Measurements from ENCODE around the gene SULT6B1. TPM values are rescaled to one million over a fixed set of nuclear protein-coding genes. Genes with fewer than 3 reads are reported as not detected.

Gene SULT6B1
- total RNA-seq, 1 experiment from 2014 or later: not detected

DNA sequence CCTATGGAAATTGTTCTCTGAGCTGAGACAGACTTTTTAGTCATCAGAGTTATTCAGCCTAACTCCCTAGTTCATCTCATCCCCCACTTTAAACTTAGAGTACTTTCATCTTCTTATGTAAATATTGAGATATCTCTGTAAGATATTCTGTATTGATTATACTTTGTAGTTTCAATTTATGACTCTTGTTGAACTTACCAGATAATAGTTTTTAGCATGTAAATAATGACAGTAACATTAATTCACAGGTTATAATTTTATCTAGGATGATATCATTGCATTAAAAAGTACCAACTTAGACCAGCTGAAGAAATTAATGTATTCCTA is 16.9 kb downstream of the SULT6B1 start:
- Mint-ChIP-seq H3K27ac (no peak overlapping the region), H3K36me3 (ENCODE audit: insufficient read depth in 1 of 3, low read depth in 3 of 3) (peaks cover 0 to 2% (median 0%) of the 10 kb centered on the region in 3 experiments; a peak in 2 of 7 replicates), H3K27me3 (ENCODE audit: low read depth) (no peaks in the 10 kb centered on the region), H3K9me3 (peaks cover under 1 to 1% of the 10 kb centered on the region in 2 experiments; a peak in 4 of 5 replicates), H3K4me3 (no peak overlapping the region), H3K4me1 (peaks cover 4 to 8% of the 10 kb centered on the region in 2 experiments; a peak in 3 of 4 replicates)
- no peak overlapping the region for H4K8ac ChIP-seq (replicated peaks; ENCODE audit: insufficient read length, low read depth, low read length)
- no peak overlapping the region for H2BK5ac ChIP-seq (ENCODE audit: insufficient read length, low read length)
- no peaks in the 10 kb centered on the region for H3K23me2 ChIP-seq (ENCODE audit: insufficient read length, low read depth, low read length, poor library complexity, severe bottlenecking)
- H3K23ac ChIP-seq (ENCODE audit: insufficient read length, low read depth, low read length): no peak overlapping the region
- H2BK20ac ChIP-seq (ENCODE audit: low read depth, low read length, poor library complexity, severe bottlenecking): no peak overlapping the region
- H3K9me3 ChIP-seq (ENCODE audit: control insufficient read depth, low read depth, low read length): no peaks in the 10 kb centered on the region
- no peak overlapping the region for H4K5ac ChIP-seq (ENCODE audit: insufficient read length, low read depth, low read length)
- TF ChIP-seq, protein P1, sequence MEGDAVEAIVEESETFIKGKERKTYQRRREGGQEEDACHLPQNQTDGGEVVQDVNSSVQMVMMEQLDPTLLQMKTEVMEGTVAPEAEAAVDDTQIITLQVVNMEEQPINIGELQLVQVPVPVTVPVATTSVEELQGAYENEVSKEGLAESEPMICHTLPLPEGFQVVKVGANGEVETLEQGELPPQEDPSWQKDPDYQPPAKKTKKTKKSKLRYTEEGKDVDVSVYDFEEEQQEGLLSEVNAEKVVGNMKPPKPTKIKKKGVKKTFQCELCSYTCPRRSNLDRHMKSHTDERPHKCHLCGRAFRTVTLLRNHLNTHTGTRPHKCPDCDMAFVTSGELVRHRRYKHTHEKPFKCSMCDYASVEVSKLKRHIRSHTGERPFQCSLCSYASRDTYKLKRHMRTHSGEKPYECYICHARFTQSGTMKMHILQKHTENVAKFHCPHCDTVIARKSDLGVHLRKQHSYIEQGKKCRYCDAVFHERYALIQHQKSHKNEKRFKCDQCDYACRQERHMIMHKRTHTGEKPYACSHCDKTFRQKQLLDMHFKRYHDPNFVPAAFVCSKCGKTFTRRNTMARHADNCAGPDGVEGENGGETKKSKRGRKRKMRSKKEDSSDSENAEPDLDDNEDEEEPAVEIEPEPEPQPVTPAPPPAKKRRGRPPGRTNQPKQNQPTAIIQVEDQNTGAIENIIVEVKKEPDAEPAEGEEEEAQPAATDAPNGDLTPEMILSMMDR (conservative IDR thresholded peaks at IDR 0.05): no peak
- H3K4me1 ChIP-seq (ENCODE audit: insufficient read depth, low read length): no peaks in the 10 kb centered on the region
- H3K27ac ChIP-seq (ENCODE audit: insufficient read length, low read depth, low read length): no peak overlapping the region
- H2BK120ac ChIP-seq (ENCODE audit: low read depth, low read length, poor library complexity, severe bottlenecking): no peak overlapping the region
- H2AK5ac ChIP-seq (ENCODE audit: insufficient read length, low read length): no peak overlapping the region
- no peak overlapping the region for H3T11ph ChIP-seq (ENCODE audit: low read length)
- no peak overlapping the region for H3K14ac ChIP-seq (ENCODE audit: insufficient read depth, low read length)
- no peak overlapping the region for H4K91ac ChIP-seq (ENCODE audit: insufficient read length, low read depth, low read length)
- no peak overlapping the region for H3K18ac ChIP-seq (ENCODE audit: insufficient read length, low read depth, low read length)
- H3K79me2 ChIP-seq (ENCODE audit: insufficient read depth, low read length): no peaks in the 10 kb centered on the region
- H3K4me2 ChIP-seq (ENCODE audit: insufficient read depth, insufficient read length, low read length): no peak overlapping the region
- H3K56ac ChIP-seq (ENCODE audit: insufficient read length, low read depth, low read length): no peak overlapping the region
- DNase-seq: no peak
- no peak overlapping the region for H3K9ac ChIP-seq (ENCODE audit: extremely low read depth, insufficient read length, low read length)
- H2AFZ ChIP-seq (ENCODE audit: low read length): no peak overlapping the region
- H2BK12ac ChIP-seq (ENCODE audit: insufficient read length, low read depth, low read length): no peak overlapping the region
- H4K20me1 ChIP-seq (ENCODE audit: control insufficient read depth, insufficient read depth, insufficient read length): no peaks in the 10 kb centered on the region
- no peak overlapping the region for H2BK15ac ChIP-seq (ENCODE audit: low read depth, low read length)
- no peak overlapping the region for H3K4ac ChIP-seq (ENCODE audit: low read depth, low read length)
- no peaks in the 10 kb centered on the region for H3K27me3 ChIP-seq (ENCODE audit: insufficient read depth, low read length)
- H3K79me1 ChIP-seq (ENCODE audit: insufficient read depth, low read depth, low read length, poor library complexity, severe bottlenecking): no peaks in the 10 kb centered on the region
